MCF 10A (cell line): ENCODE measurements around the gene MAN2A1. TPM values are rescaled to one million over a fixed set of nuclear protein-coding genes. Genes with fewer than 3 reads are reported as not detected.

Experiments used
- BruUV-seq: library from RNA; stranded (reverse); fragments of 400-500 nt; replicated peaks from 2 replicates; lab custom pipeline; 2021; lab: Mats Ljungman, UMichigan
- CTCF ChIA-PET: fragments of 300-600 bp; sonication (Branson Sonifier 250); formaldehyde crosslinking; extraction: SDS; loops from one replicate; lab custom pipeline; 2021; ENCODE audit warnings: antibody characterized with exemption, inconsistent platforms; lab: Yijun Ruan, JAX
- POLR2A ChIA-PET: fragments of 300-600, 350-650 bp; sonication (Branson Sonifier 250); formaldehyde crosslinking; extraction: SDS; loops from one replicate; lab custom pipeline; 2020; ENCODE audit warnings: antibody characterized with exemption, inconsistent platforms; lab: Yijun Ruan, JAX
- DNase-seq: peaks from one replicate; pipeline ENCODE4 v3.0.0-alpha.2; 2018; ENCODE audit not compliant: unreplicated experiment
- H3K27ac Mint-ChIP-seq: one replicate; pipeline ENCODE4 v1.8.0; 2022; ENCODE audit warnings: mild to moderate bottlenecking, low read depth, mixed read lengths; ENCODE audit not compliant: unreplicated experiment
- H3K27me3 Mint-ChIP-seq: one replicate; pipeline ENCODE4 v1.8.0; 2022; ENCODE audit warnings: mixed read lengths; ENCODE audit not compliant: insufficient read depth, unreplicated experiment
- H3K36me3 Mint-ChIP-seq: one replicate; pipeline ENCODE4 v1.8.0; 2022; ENCODE audit warnings: mild to moderate bottlenecking, moderate library complexity, mixed read lengths; ENCODE audit not compliant: insufficient read depth, unreplicated experiment
- H3K4me1 Mint-ChIP-seq: one replicate; pipeline ENCODE4 v1.8.0; 2022; ENCODE audit warnings: mixed read lengths; ENCODE audit not compliant: insufficient read depth, unreplicated experiment
- H3K4me3 Mint-ChIP-seq: one replicate; pipeline ENCODE4 v1.8.0; 2022; ENCODE audit warnings: mild to moderate bottlenecking, moderate library complexity, mixed read lengths; ENCODE audit not compliant: unreplicated experiment
- H3K9me3 Mint-ChIP-seq: one replicate; pipeline ENCODE4 v1.8.0; 2022; ENCODE audit warnings: mixed read lengths; ENCODE audit not compliant: unreplicated experiment
- intact Hi-C: fragments of 100-400 bp; cut with micrococcal nuclease; formaldehyde crosslinking; loops from 2 replicates; pipeline ENCODE4 v1.14.1; 2022
- total RNA-seq: library from RNA; stranded (reverse); gene quantifications from 2 replicates; pipeline ENCODE4 v1.2.3, GENCODE V29; 2022
- TF ChIP-seq, protein P1 (sequence below): fragments of 200-600 bp; IDR thresholded peaks from one replicate; pipeline ENCODE4 v1.8.0; 2022; ENCODE audit warnings: antibody characterized with exemption, mild to moderate bottlenecking; ENCODE audit not compliant: unreplicated experiment

The MAN2A1 gene
- total RNA-seq, 1 experiment from 2014 or later: 44.1 TPM

DNA sequence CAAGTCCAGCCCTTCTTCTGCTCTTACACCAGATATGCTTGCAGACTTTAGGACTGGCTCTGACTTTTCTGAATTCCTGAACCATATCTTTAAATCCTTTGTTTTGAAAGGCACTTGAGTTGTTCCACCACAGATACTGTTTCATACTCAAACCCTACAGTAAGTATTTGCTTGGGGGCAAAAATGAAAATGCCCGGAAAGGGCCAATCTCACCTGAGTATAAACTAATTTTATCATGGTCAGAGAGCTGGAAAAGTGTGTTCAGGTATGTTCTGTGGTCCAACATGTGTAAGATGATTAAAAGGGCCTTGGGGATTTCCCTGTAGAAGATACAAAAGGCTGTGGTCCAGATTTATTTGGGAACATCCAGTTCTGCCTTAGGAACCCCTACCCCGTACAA, 225.2 kb downstream of the MAN2A1 start:
- no peaks in the 10 kb centered on the region for H3K9me3 Mint-ChIP-seq
- POLR2A ChIA-PET: interaction anchor here (0.6 to 0.7 kb wide), 2 partner anchors 85 to 103 kb away, joined by 3 read pairs; no protein-coding TSS in a partner anchor
- no peaks in the 10 kb centered on the region for H3K27me3 Mint-ChIP-seq
- no TSS peak for BruUV-seq
- no peaks in the 10 kb centered on the region for H3K36me3 Mint-ChIP-seq
- no peak overlapping the region for H3K4me3 Mint-ChIP-seq
- intact Hi-C loops: no loop called here
- CTCF ChIA-PET: interaction anchor here (0.6 to 1.0 kb wide), 2 partner anchors 29 to 675 kb away, joined by 3 to 4 read pairs; no protein-coding TSS in a partner anchor
- DNase-seq: no peak
- TF ChIP-seq, protein P1, sequence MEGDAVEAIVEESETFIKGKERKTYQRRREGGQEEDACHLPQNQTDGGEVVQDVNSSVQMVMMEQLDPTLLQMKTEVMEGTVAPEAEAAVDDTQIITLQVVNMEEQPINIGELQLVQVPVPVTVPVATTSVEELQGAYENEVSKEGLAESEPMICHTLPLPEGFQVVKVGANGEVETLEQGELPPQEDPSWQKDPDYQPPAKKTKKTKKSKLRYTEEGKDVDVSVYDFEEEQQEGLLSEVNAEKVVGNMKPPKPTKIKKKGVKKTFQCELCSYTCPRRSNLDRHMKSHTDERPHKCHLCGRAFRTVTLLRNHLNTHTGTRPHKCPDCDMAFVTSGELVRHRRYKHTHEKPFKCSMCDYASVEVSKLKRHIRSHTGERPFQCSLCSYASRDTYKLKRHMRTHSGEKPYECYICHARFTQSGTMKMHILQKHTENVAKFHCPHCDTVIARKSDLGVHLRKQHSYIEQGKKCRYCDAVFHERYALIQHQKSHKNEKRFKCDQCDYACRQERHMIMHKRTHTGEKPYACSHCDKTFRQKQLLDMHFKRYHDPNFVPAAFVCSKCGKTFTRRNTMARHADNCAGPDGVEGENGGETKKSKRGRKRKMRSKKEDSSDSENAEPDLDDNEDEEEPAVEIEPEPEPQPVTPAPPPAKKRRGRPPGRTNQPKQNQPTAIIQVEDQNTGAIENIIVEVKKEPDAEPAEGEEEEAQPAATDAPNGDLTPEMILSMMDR: no peak
- H3K4me1 Mint-ChIP-seq: no peaks in the 10 kb centered on the region
- no peak overlapping the region for H3K27ac Mint-ChIP-seq

DNA sequence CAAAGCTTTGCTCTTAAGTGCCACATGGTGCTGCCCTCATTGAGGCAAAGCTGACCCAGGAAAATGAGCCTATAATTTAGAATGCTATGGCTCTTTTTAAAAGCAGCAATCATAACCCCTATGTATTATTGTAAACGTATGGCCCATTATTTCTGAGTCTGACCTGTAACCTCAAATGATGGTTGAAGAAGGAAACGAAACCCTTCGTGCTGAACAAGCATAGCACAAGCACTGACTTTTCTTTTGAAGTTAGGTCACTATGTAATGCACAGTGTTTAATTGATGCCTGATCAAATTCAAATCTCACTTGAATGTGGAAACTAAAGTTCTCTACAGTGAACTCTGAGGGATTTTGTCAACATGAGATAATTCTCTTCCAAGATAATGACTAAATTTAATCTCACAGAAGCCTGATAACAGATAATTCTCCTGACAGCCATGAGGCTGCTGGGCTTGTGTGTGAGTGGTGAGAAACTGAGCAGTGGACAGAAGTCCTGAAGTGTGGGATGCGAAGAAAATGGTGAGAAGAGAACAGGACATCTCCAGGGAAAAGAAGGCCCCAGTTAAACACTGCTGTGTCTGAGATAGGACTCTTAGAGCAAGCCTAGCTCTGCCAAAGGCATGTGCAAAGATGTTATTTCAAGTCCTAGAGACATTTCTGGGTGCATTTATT, 226.9 kb downstream of the MAN2A1 start:
- ChIA-PET POLR2A (no interaction called here), CTCF (no interaction called here)
- Mint-ChIP-seq H3K4me3 (no peak overlapping the region), H3K27me3 (no peaks in the 10 kb centered on the region), H3K9me3 (no peaks in the 10 kb centered on the region), H3K4me1 (no peaks in the 10 kb centered on the region), H3K36me3 (no peaks in the 10 kb centered on the region), H3K27ac (no peak overlapping the region)
- TF ChIP-seq, protein P1: no peak
- intact Hi-C loops: no loop called here
- DNase-seq: no peak
- BruUV-seq: no TSS peak
